ENCODE results near the gene RLBP1.

GRCh38 chr15:89164712-89165211, 56.6 kb downstream of the RLBP1 start:
- TF ChIP-seq CTCF (conservative IDR thresholded peaks at IDR 0.05 in 1 of 2, IDR thresholded peaks at IDR 0.05 in 1 of 2; ENCODE audit: extremely low read depth in 1 of 2, insufficient read depth in 1 of 2, low read depth in 1 of 2, low read length in 2 of 2) (no peak), EZH2 (IDR thresholded peaks at IDR 0.05; ENCODE audit: borderline replicate concordance, low read length) (no peak)

All from mammary epithelial cell (primary cell).